HepG2 (cell line): ENCODE measurements around the gene CD180. TPM values are rescaled to one million over a fixed set of nuclear protein-coding genes. Genes with fewer than 3 reads are reported as not detected.

Experiments used
- DNMT3B ChIP-seq: conservative IDR thresholded peaks from 2 replicates; pipeline ENCODE4 v1.6.1; 2016; ENCODE audit warnings: missing biosample characterization, control low read depth
- HES4 ChIP-seq: sonication (generic); formaldehyde crosslinking; IDR thresholded peaks from 2 replicates; pipeline ENCODE4 v1.9.0; 2021; ENCODE audit warnings: mild to moderate bottlenecking, missing genetic modification reagents, borderline replicate concordance
- MTA1 ChIP-seq: sonication (generic); formaldehyde crosslinking; IDR thresholded peaks from 2 replicates; pipeline ENCODE4 v1.4.0; 2020; ENCODE audit warnings: missing genetic modification reagents, mild to moderate bottlenecking, borderline replicate concordance
- MXD4 ChIP-seq: IDR thresholded peaks from 2 replicates; pipeline ENCODE4 v1.6.1; 2016; ENCODE audit warnings: mild to moderate bottlenecking, missing biosample characterization, missing genetic modification reagents
- NAIF1 ChIP-seq: sonication (generic); formaldehyde crosslinking; IDR thresholded peaks from 2 replicates; pipeline ENCODE4 v1.5.0; 2020; ENCODE audit warnings: mild to moderate bottlenecking, missing genetic modification reagents, borderline replicate concordance
- STAG1 ChIP-seq: sonication (generic); formaldehyde crosslinking; IDR thresholded peaks from 2 replicates; pipeline ENCODE4 v1.4.0; 2020; ENCODE audit warnings: missing genetic modification reagents
- ZNF619 ChIP-seq: sonication (generic); formaldehyde crosslinking; IDR thresholded peaks from 2 replicates; pipeline ENCODE4 v1.4.0; 2020; ENCODE audit warnings: mild to moderate bottlenecking, missing genetic modification reagents
- polyA plus RNA-seq, 8 experiments: library from polyadenylated mRNA; depleted of rRNA in 3 of 8; stranded (reverse) in 7 of 8; unstranded in 1 of 8; fragments of >200 nt; fragmentation: Illumina TruSeq in 4 of 8; extraction: Trizol in 4 of 8; gene quantifications; 2 replicates each; pipeline versions ENCODE4 v1.2.1 to v1.2.3, GENCODE V29; 2011 to 2016; ENCODE audit warnings: low read depth in 4 of 8, missing spikeins in 1 of 8, mixed read lengths in 1 of 8; ENCODE audit not compliant: insufficient read depth in 1 of 8
- total RNA-seq, 5 experiments: library from RNA; depleted of rRNA; stranded (reverse); fragments of >200 nt; fragmentation: Illumina TruSeq; extraction: Trizol; gene quantifications; 2 replicates each; pipeline ENCODE4 v1.2.3, GENCODE V29; 2016; ENCODE audit warnings: low read depth in 1 of 5
- TF ChIP-seq, protein P1 (sequence below): sonication (generic); formaldehyde crosslinking; IDR thresholded peaks from 2 replicates; pipeline ENCODE4 v1.4.0; 2020; ENCODE audit warnings: missing genetic modification reagents
- TF ChIP-seq, protein P2 (sequence below): sonication (generic); formaldehyde crosslinking; IDR thresholded peaks from 2 replicates; pipeline ENCODE4 v1.8.1; 2023; ENCODE audit warnings: missing genetic modification reagents, mild to moderate bottlenecking, borderline replicate concordance

Gene CD180
- total and polyA plus RNA-seq, 2 of the 13 experiments (the other 11 are each of a cell fraction or from before 2014, with no cell fraction given): not detected

DNA sequence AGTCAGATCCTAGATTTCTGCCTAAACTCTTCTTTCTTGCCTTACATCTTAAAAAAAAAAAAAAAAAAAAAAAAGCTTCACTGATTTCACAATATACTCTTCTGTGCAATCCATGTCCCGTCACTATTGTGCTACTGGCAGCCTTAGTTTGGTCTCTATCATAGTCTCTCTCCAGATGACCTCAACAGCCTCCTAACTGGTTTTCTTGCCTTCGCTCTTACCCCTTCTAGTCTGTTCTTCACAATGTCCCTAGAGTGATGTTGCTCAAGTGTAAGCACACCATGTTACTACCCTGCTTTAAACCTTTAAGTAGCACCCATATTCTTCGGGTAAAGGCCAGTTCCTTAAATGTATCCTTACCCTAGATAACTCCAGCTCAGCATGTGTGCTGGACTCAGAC is 25.8 kb downstream of the CD180 start (continued):
- TF ChIP-seq, protein P1, sequence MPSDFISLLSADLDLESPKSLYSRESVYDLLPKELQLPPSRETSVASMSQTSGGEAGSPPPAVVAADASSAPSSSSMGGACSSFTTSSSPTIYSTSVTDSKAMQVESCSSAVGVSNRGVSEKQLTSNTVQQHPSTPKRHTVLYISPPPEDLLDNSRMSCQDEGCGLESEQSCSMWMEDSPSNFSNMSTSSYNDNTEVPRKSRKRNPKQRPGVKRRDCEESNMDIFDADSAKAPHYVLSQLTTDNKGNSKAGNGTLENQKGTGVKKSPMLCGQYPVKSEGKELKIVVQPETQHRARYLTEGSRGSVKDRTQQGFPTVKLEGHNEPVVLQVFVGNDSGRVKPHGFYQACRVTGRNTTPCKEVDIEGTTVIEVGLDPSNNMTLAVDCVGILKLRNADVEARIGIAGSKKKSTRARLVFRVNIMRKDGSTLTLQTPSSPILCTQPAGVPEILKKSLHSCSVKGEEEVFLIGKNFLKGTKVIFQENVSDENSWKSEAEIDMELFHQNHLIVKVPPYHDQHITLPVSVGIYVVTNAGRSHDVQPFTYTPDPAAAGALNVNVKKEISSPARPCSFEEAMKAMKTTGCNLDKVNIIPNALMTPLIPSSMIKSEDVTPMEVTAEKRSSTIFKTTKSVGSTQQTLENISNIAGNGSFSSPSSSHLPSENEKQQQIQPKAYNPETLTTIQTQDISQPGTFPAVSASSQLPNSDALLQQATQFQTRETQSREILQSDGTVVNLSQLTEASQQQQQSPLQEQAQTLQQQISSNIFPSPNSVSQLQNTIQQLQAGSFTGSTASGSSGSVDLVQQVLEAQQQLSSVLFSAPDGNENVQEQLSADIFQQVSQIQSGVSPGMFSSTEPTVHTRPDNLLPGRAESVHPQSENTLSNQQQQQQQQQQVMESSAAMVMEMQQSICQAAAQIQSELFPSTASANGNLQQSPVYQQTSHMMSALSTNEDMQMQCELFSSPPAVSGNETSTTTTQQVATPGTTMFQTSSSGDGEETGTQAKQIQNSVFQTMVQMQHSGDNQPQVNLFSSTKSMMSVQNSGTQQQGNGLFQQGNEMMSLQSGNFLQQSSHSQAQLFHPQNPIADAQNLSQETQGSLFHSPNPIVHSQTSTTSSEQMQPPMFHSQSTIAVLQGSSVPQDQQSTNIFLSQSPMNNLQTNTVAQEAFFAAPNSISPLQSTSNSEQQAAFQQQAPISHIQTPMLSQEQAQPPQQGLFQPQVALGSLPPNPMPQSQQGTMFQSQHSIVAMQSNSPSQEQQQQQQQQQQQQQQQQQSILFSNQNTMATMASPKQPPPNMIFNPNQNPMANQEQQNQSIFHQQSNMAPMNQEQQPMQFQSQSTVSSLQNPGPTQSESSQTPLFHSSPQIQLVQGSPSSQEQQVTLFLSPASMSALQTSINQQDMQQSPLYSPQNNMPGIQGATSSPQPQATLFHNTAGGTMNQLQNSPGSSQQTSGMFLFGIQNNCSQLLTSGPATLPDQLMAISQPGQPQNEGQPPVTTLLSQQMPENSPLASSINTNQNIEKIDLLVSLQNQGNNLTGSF (CRISPR knock-in tag): no peak
- TF ChIP-seq NAIF1 (no peak), STAG1 (CRISPR knock-in tag) (no peak), DNMT3B (CRISPR knock-in tag) (no peak), HES4 (CRISPR knock-in tag) (no peak), ZNF619 (CRISPR knock-in tag) (no peak), MXD4 (CRISPR knock-in tag) (no peak), MTA1 (CRISPR knock-in tag) (no peak)
- TF ChIP-seq, protein P2, sequence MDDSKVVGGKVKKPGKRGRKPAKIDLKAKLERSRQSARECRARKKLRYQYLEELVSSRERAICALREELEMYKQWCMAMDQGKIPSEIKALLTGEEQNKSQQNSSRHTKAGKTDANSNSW (CRISPR knock-in tag): no peak
